HG02798 (cell line): ENCODE results near the gene RARB.

ENCODE experiments used
- ATAC-seq: cut with Tn5 transposase; IDR thresholded peaks from one replicate; pipeline ENCODE4 v1.9.1; 2021; ENCODE audit warnings: mild to moderate bottlenecking; ENCODE audit not compliant: unreplicated experiment, poor library complexity

Gene RARB

GRCh38 chr3:25568525-25569078 lies 140.5 kb downstream of the RARB start:
- ATAC-seq, result no peak

- no peak for ATAC-seq
Measured at GRCh38 chr3:25571285-25571684, 143.2 kb downstream of the RARB start.

GRCh38 chr3:25572336-25572735 lies 144.3 kb downstream of the RARB start:
- no peak for ATAC-seq

- ATAC-seq, result no peak
Measured at GRCh38 chr3:25572919-25573385, 144.9 kb downstream of the RARB start.

- ATAC-seq, result no peak
Measured at GRCh38 chr3:25573386-25574171, 145.5 kb downstream of the RARB start.

- ATAC-seq, result no peak
Measured at GRCh38 chr3:25574172-25574765, 146.2 kb downstream of the RARB start.

- no peak for ATAC-seq
Measured at GRCh38 chr3:25575001-25575400, 146.9 kb downstream of the RARB start.

- ATAC-seq, result no peak
Measured at GRCh38 chr3:25576146-25576545, 148.1 kb downstream of the RARB start.

GRCh38 chr3:25576831-25577454 lies 148.9 kb downstream of the RARB start:
- no peak for ATAC-seq

- no peak for ATAC-seq
Measured at GRCh38 chr3:25578059-25578458, 150.0 kb downstream of the RARB start.

- ATAC-seq, result no peak
Measured at GRCh38 chr3:25580534-25580933, 152.5 kb downstream of the RARB start.

- ATAC-seq, result no peak
Measured at GRCh38 chr3:25581335-25581734, 153.3 kb downstream of the RARB start.

GRCh38 chr3:25581823-25582222 lies 153.8 kb downstream of the RARB start:
- ATAC-seq, result no peak

GRCh38 chr3:25582242-25582641 lies 154.2 kb downstream of the RARB start:
- no peak for ATAC-seq

GRCh38 chr3:25583343-25583742 lies 155.3 kb downstream of the RARB start:
- no peak for ATAC-seq

GRCh38 chr3:25584011-25584789 lies 156.1 kb downstream of the RARB start:
- no peak for ATAC-seq

- no peak for ATAC-seq
Measured at GRCh38 chr3:25585361-25586166, 157.5 kb downstream of the RARB start.

- ATAC-seq, result no peak
Measured at GRCh38 chr3:25586167-25586505, 158.1 kb downstream of the RARB start.

GRCh38 chr3:25586553-25586952 lies 158.5 kb downstream of the RARB start:
- no peak for ATAC-seq

- no peak for ATAC-seq
Measured at GRCh38 chr3:25587094-25587493, 159.0 kb downstream of the RARB start.
